Hair follicular keratinocyte (primary cell): ENCODE results near the gene SUPT20H. TPM values are rescaled to one million over a fixed set of nuclear protein-coding genes. Genes with fewer than 3 reads are reported as not detected.

ENCODE experiments used
- total RNA-seq: library from RNA; depleted of rRNA; stranded (reverse); fragments of >200 nt; gene quantifications from 2 replicates; pipeline ENCODE4 v1.2.3, GENCODE V29; 2015

SUPT20H gene
- total RNA-seq: 31.1 and 33.8 TPM in 2 replicates

DNA sequence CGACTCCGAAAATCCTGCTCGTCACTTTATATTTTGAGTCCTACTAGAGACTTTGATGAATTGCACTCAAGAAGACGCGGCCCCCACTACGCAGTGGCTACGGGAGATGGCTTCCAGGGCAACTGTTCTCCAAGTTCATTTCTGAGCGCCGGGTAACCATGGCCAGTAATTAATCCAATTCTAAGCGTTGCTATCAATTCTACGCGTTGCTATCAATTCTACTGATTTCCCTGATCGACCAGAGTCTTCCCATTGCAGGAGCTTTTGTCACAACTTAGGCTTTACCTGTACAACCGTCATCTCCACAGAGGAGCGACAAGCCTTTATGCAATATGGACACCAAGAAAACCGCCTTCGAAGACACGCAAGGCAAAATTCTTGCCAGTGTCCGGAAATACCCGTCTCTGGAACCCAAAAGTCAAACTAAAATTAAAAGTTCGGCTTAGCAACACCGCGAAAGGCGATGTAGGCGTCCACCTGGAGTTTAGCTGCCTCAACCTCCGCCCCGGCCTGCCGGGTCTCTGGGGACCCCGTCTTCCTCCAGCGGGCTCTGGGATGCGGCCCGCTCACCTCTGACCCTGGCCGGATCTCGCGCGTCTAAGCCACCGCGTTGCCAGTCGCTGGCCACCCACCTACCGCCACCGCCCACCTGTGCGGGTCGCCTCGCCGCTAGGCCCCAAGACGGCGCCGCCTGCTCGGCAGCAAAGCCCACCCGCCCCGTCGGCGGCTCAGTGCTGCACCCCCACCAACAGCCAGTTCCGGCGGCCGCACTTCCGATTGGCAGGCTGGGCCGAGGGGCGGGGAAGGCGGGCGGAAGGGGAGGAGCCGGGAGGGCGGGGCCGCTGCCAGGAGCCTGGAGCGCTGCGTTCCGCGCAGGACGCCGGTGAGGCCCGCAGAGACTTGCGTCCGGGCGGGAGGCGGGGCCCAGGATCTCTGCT, at the start of gene SUPT20H:
Gene SUPT20H (minus strand): TSS at position 779 of the 938 bp plus-strand sequence. CDS start 8,198 bp downstream, outside the sequence.

DNA sequence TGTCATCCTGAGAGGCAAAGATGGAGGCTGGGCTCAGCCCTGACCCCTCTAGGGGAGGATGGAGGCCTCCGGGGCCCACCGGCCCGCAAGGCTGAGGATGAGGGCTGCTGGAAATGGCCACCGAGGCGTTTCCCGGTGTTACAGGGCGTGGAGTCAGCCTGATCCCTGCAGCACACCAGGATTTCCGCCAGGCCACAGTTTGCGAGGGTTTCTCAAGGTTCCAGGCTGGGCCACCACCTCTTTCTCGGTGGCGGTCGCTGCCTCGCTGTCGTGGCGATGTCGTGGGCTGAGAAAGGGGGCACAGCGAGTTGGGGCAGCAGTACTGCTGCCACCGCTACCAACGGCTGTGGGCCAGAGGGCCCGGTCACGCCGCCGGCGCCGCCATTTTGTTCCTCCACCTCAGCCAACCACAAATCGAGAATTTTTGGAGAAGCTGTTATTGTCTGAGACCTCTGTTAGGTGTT, 45.8 kb upstream of the SUPT20H start, which contains the start of gene CSNK1A1L:
Gene CSNK1A1L (minus strand): TSS at position 414 of the 464 bp plus-strand sequence. CDS start 408 bp downstream, at position 6.

DNA sequence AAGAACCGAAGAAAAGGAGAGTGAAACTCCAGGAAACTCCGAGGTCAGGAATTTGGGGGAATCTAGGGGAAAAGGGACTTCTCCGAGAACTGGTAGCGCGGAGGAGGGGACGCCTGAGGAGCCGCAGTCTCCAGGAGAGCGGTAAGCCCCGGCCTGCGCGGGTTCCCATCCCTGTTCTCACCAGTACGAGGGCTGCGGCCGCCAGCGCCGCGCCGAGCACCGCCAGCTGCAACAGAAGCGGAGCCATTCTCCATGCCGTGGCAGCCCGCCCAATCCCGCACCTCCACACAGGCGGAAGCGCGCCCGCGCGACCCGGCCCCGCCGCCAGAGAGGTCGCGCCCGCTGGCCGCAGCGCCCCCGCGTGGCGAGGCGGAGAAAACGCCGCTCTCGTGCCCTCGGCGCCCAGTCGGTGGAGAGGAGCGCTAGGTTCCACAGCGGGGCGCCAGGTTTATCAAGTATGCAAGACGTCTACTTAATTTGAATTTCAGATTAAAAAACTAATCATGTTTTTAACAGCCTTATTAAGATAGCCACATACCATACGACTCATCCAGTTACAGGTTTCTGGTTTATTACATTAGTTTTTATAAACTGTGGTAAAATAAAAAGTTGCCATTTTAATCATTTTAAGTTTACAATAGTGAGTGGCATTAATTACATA, 60.3 kb downstream of the SUPT20H start, which contains the start of gene ALG5:
Gene ALG5 (minus strand): TSS at position 287 of the 661 bp plus-strand sequence. CDS start 40 bp downstream, at position 247.

Other genes starting within 250 kb of the SUPT20H start
- gene RFXAP, start 240.5 kb downstream of the SUPT20H start, total RNA-seq: 1.6 and 3.2 TPM in 2 replicates
- gene SMAD9, start 139.4 kb downstream of the SUPT20H start, total RNA-seq: 0.27 and 0.39 TPM in 2 replicates
- gene ALG5, start 60.3 kb downstream of the SUPT20H start, total RNA-seq: 49.7 and 61.1 TPM in 2 replicates
- 51.8 and 83.7 TPM in 2 replicates for gene EXOSC8, start 58.9 kb downstream of the SUPT20H start, total RNA-seq
- not detected in 2 replicates for gene CSNK1A1L, start 46.0 kb upstream of the SUPT20H start, total RNA-seq